ENCODE measurements around the gene MICAL1.

The MICAL1 gene

GRCh38 chr6:109396046-109396718 is 59.4 kb downstream of the MICAL1 start:
- Histone ChIP-seq H3K9ac (ENCODE audit: low read depth in 1 of 2, low read length in 2 of 2) (no peak overlapping the region), H3K36me3 (ENCODE audit: control insufficient read depth in 2 of 2, insufficient read depth in 2 of 2, low read length in 2 of 2) (no peaks in the 10 kb centered on the region), H3K27ac (ENCODE audit: low read depth in 2 of 2, low read length in 2 of 2) (no peak overlapping the region), H3K4me3 (ENCODE audit: low read length in 2 of 2) (no peak overlapping the region), H3K4me1 (ENCODE audit: control insufficient read depth in 2 of 2, insufficient read depth in 2 of 2, low read length in 2 of 2) (no peaks in the 10 kb centered on the region), H3K27me3 (ENCODE audit: control insufficient read depth in 2 of 2, insufficient read depth in 2 of 2, low read length in 2 of 2) (no peaks in the 10 kb centered on the region), H3K9me3 (ENCODE audit: control insufficient read depth in 2 of 2, low read length in 2 of 2) (no peaks in the 10 kb centered on the region)
